ENCODE results near the gene ECT2L.
"Not testable (repeated sequence)": the region's sequence is repeated elsewhere in the genome, so short reads cannot be mapped to it uniquely, and the experiment has no call there.

ECT2L gene

GRCh38 chr6:138931660-138932059, 135.8 kb downstream of the ECT2L start:
- no peaks in the 10 kb centered on the region for H3K4me1 ChIP-seq (ENCODE audit: control insufficient read depth, insufficient read depth, low read length)
- no CpG with 5 or more reads among the region's 1 CpG for WGBS (ENCODE audit: insufficient coverage, insufficient read length)
- no peaks in the 10 kb centered on the region; the same call in 1 of the 2 replicates for H3K36me3 ChIP-seq (ENCODE audit: control insufficient read depth, insufficient read depth, low read length)
- H3K9me3 ChIP-seq (ENCODE audit: control insufficient read depth, insufficient read depth, low read length) = no peaks in the 10 kb centered on the region
- no peak overlapping the region for H3K27ac ChIP-seq (ENCODE audit: low read length)
- H3K4me3 ChIP-seq (ENCODE audit: low read length) = no peak overlapping the region
- H3K27me3 ChIP-seq (ENCODE audit: control insufficient read depth, insufficient read depth, low read length) = no peaks in the 10 kb centered on the region
- no peak for DNase-seq (ENCODE audit: low read depth, low spot score)

DNA sequence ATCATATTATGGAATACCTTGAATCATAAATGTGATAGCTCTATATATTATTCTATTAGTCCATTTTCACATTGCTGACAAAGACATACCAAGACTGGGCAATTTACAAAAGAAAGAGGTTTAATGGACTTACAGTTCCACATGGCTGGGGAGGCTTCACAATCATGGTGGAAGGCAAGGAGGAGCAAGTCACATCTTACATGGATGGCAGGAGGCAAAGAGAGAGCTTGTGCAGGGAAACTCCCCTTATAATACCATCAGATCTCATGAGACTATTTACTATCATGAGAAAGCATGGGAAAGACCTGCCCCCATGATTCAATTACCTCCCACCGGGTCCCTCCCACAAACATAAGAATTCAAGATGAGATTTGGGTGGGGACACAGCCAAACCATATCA, 141.0 kb downstream of the ECT2L start:
- H3K9me3 ChIP-seq (ENCODE audit: control insufficient read depth, insufficient read depth, low read length); H3K36me3 ChIP-seq (ENCODE audit: control insufficient read depth, insufficient read depth, low read length); H3K27ac ChIP-seq (ENCODE audit: low read length); DNase-seq (ENCODE audit: low read depth, low spot score); H3K4me3 ChIP-seq (ENCODE audit: low read length); H3K4me1 ChIP-seq (ENCODE audit: control insufficient read depth, insufficient read depth, low read length); H3K27me3 ChIP-seq (ENCODE audit: control insufficient read depth, insufficient read depth, low read length): not testable (repeated sequence)
- WGBS (ENCODE audit: insufficient coverage, insufficient read length) = no CpG with 5 or more reads among the region's 1 CpG

DNA sequence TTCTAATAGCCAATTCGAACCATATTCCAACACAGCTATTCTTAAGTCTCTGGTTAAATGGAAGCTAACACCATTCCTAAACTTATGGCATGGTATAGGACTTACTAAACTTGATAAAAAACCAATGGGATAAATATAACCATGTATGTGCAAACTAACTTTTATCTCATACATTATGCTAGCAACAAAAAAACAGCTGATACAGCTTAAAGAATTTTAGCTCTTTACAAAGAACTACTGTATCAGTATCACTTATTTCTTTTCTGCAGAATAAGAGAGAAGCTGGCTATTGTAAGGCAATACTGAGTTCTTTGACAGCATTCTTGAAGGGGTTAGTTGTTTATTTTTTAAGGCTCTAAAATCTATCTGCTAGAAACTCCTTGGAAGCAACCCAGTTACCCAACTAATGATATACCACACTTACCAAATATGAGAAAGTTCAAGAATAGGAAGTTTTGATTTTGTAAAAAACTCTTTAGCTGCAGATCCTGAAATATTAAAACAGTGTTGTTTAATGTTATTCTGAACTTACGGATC, 147.3 kb downstream of the ECT2L start:
- Histone ChIP-seq H3K36me3 (ENCODE audit: control insufficient read depth, insufficient read depth, low read length) (peaks cover 2% of the 10 kb centered on the region; the same call in 1 of the 2 replicates), H3K4me1 (ENCODE audit: control insufficient read depth, insufficient read depth, low read length) (no peaks in the 10 kb centered on the region), H3K4me3 (ENCODE audit: low read length) (no peak overlapping the region), H3K9me3 (ENCODE audit: control insufficient read depth, insufficient read depth, low read length) (no peaks in the 10 kb centered on the region), H3K27ac (ENCODE audit: low read length) (no peak overlapping the region), H3K27me3 (ENCODE audit: control insufficient read depth, insufficient read depth, low read length) (no peaks in the 10 kb centered on the region)
- WGBS (ENCODE audit: insufficient coverage, insufficient read length) = no CpG with 5 or more reads among the region's 2 CpGs
- DNase-seq (ENCODE audit: low read depth, low spot score) = no peak

DNA sequence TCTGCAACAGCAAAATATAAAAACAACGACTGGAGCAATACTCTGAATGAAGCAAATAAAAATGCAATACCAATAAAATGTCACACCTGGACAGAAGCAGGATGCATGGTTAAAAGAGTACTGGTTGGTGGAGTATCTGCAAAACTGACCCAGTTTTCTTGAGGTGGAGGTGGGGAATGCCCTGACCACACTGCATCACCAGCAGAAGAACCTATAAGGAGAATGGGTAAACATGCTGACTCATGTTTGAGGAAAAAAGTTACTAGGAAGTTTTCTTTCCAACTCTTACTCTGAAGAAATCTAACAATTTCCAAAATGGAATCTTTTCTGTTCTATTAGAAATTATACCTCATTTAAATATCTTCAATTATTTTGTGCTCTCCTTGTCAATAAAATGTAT, 148.5 kb downstream of the ECT2L start:
- DNase-seq (ENCODE audit: low read depth, low spot score) = no peak
- WGBS (ENCODE audit: insufficient coverage, insufficient read length) = no CpG with 5 or more reads among the region's 1 CpG
- no peak overlapping the region for H3K27ac ChIP-seq (ENCODE audit: low read length)
- H3K27me3 ChIP-seq (ENCODE audit: control insufficient read depth, insufficient read depth, low read length) = no peaks in the 10 kb centered on the region
- peaks cover 2% of the 10 kb centered on the region; the same call in 1 of the 2 replicates for H3K36me3 ChIP-seq (ENCODE audit: control insufficient read depth, insufficient read depth, low read length)
- H3K4me3 ChIP-seq (ENCODE audit: low read length) = no peak overlapping the region
- H3K9me3 ChIP-seq (ENCODE audit: control insufficient read depth, insufficient read depth, low read length) = no peaks in the 10 kb centered on the region
- H3K4me1 ChIP-seq (ENCODE audit: control insufficient read depth, insufficient read depth, low read length) = no peaks in the 10 kb centered on the region; the same call in 1 of the 2 replicates

DNA sequence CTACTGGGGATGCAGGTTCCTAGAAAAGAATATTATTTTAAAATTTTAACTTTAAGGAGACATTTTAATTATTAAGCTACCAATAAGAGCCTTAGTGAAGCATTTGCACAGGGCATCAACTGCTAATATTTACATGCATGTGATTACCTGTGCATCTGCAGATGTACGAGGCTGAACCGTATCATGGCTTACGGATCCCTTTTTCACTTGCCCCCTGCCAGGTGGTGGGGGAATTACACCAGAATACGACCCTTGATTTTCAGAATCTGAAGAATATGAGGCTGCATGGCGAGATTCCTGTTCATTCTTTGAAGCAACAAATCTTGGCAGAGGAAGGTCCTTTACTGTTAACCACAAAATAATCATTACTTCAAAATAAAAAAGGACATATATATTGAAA, 149.5 kb downstream of the ECT2L start:
- H3K9me3 ChIP-seq (ENCODE audit: control insufficient read depth, insufficient read depth, low read length) = no peaks in the 10 kb centered on the region
- peaks cover 2% of the 10 kb centered on the region; the same call in 1 of the 2 replicates for H3K36me3 ChIP-seq (ENCODE audit: control insufficient read depth, insufficient read depth, low read length)
- no peak overlapping the region for H3K27ac ChIP-seq (ENCODE audit: low read length)
- no peak for DNase-seq (ENCODE audit: low read depth, low spot score)
- no peak overlapping the region for H3K4me3 ChIP-seq (ENCODE audit: low read length)
- H3K4me1 ChIP-seq (ENCODE audit: control insufficient read depth, insufficient read depth, low read length) = no peaks in the 10 kb centered on the region; the same call in 1 of the 2 replicates
- WGBS (ENCODE audit: insufficient coverage, insufficient read length) = no CpG with 5 or more reads among the region's 5 CpGs
- no peaks in the 10 kb centered on the region for H3K27me3 ChIP-seq (ENCODE audit: control insufficient read depth, insufficient read depth, low read length)

DNA sequence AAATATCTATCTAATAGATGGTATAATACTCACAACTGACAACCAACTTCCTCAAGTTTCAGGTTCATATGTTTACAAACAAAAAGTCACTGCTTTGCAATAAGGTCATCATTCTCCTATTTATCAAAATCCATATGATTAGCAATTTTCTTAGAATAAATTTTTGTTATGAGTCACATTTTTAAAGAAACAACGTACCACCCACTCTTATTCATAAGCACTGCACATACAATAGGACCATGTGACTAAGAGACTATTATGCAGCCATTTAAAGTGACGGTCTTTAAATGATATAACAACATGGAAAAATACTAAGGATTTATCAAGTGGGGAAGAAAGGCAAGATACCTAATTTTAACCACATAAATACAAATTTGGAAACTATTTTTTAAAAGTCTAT, 152.1 kb downstream of the ECT2L start:
- no peaks in the 10 kb centered on the region for H3K9me3 ChIP-seq (ENCODE audit: control insufficient read depth, insufficient read depth, low read length)
- no peak overlapping the region for H3K27ac ChIP-seq (ENCODE audit: low read length)
- peaks cover 2% of the 10 kb centered on the region; the same call in 1 of the 2 replicates for H3K36me3 ChIP-seq (ENCODE audit: control insufficient read depth, insufficient read depth, low read length)
- H3K4me3 ChIP-seq (ENCODE audit: low read length) = no peak overlapping the region
- no peaks in the 10 kb centered on the region for H3K27me3 ChIP-seq (ENCODE audit: control insufficient read depth, insufficient read depth, low read length)
- no peaks in the 10 kb centered on the region; the same call in 1 of the 2 replicates for H3K4me1 ChIP-seq (ENCODE audit: control insufficient read depth, insufficient read depth, low read length)
- WGBS (ENCODE audit: insufficient coverage, insufficient read length) = no CpG with 5 or more reads among the region's 2 CpGs
- DNase-seq (ENCODE audit: low read depth, low spot score) = no peak

DNA sequence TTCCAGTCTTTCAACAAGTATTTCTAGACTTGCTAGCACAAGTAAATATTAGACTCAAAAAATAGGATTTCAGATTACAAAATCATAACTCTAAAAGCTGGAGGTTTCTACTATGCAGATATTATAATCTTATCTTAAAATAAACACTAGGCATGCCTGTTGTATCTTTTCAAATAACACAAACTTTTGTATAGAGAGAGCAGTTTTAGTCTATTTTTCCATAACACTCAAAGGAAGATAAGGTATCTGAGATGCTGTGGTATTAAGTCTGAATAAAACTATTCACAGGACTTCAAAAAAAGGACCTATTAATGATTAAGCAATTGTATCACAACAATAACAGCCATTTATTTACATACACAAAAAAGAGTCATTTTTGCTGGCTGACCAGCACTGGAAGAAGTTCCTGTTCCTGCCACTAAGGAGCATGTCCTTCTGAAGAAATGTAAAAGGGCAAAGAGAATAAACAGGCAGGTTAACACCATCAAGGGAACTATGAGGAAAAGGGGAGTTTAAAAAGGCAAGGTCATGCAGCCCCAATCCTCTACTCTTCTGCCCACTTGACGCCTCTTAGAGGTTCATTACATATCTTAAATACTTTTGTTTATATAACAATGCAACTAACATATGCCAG, 152.8 kb downstream of the ECT2L start:
- Histone ChIP-seq H3K36me3 (ENCODE audit: control insufficient read depth, insufficient read depth, low read length) (peaks cover 2% of the 10 kb centered on the region; the same call in 1 of the 2 replicates), H3K27me3 (ENCODE audit: control insufficient read depth, insufficient read depth, low read length) (no peaks in the 10 kb centered on the region), H3K4me3 (ENCODE audit: low read length) (no peak overlapping the region), H3K27ac (ENCODE audit: low read length) (no peak overlapping the region), H3K4me1 (ENCODE audit: control insufficient read depth, insufficient read depth, low read length) (no peaks in the 10 kb centered on the region; the same call in 1 of the 2 replicates), H3K9me3 (ENCODE audit: control insufficient read depth, insufficient read depth, low read length) (no peaks in the 10 kb centered on the region)
- DNase-seq (ENCODE audit: low read depth, low spot score) = no peak
- no CpG with 5 or more reads among the region's 1 CpG for WGBS (ENCODE audit: insufficient coverage, insufficient read length)

DNA sequence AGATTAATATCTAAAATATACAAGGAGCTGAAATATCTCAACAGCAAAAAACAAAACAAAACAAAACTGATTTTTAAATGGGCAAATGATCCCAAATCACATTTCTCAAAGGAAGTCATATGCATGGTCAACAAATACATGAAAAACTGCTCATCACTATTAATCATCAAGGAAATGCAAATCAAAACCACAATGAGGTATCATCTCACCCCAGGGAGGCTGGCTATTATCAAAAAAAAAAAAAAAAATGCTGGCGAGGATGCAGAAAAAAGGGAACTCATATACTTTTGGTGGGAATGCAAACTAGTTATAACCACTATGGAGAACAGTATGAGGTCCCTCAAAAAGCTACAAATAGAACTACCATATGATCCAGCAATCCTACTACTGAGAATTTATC, 157.6 kb downstream of the ECT2L start:
- Histone ChIP-seq H3K27ac (ENCODE audit: low read length) (no peak overlapping the region), H3K4me1 (ENCODE audit: control insufficient read depth, insufficient read depth, low read length) (no peaks in the 10 kb centered on the region; the same call in 1 of the 2 replicates), H3K36me3 (ENCODE audit: control insufficient read depth, insufficient read depth, low read length) (no peaks in the 10 kb centered on the region), H3K4me3 (ENCODE audit: low read length) (no peak overlapping the region), H3K9me3 (ENCODE audit: control insufficient read depth, insufficient read depth, low read length) (no peaks in the 10 kb centered on the region), H3K27me3 (ENCODE audit: control insufficient read depth, insufficient read depth, low read length) (no peaks in the 10 kb centered on the region)
- no CpG with 5 or more reads among the region's 1 CpG for WGBS (ENCODE audit: insufficient coverage, insufficient read length)
- DNase-seq (ENCODE audit: low read depth, low spot score) = no peak

Measured in iPS DF 6.9 (cell line).